Neutrophil (primary cell): ENCODE results near the gene SCNN1B.

Experiments
- H3K27ac ChIP-seq: fragments of 200-600 bp; sonication (generic); 2 replicates; pipeline ENCODE4 v1.5.1; 2016; ENCODE audit warnings: mild to moderate bottlenecking, moderate library complexity
- H3K27me3 ChIP-seq: fragments of 200-600 bp; sonication (generic); 2 replicates; pipeline ENCODE4 v1.6.0; 2016; ENCODE audit warnings: mild to moderate bottlenecking
- H3K36me3 ChIP-seq: fragments of 200-600 bp; sonication (generic); 2 replicates; pipeline ENCODE4 v1.5.1; 2017
- H3K4me1 ChIP-seq, 2 experiments: fragments of 200-600 bp in 1 of 2; sonication (generic) in 1 of 2; 1 replicate in 1 of 2; 2 replicates in 1 of 2; pipeline versions ENCODE4 v1.5.1 to v1.6.1; 2013 to 2016; ENCODE audit warnings: low read depth in 1 of 2, low read length in 1 of 2, mild to moderate bottlenecking in 1 of 2, moderate library complexity in 1 of 2; ENCODE audit not compliant: control insufficient read depth in 1 of 2, insufficient read depth in 1 of 2
- H3K4me3 ChIP-seq, 2 experiments: fragments of 200-600 bp in 1 of 2; sonication (generic) in 1 of 2; 1 replicate in 1 of 2; 2 replicates in 1 of 2; pipeline ENCODE4 v1.5.1; 2013 to 2016; ENCODE audit warnings: low read depth in 1 of 2, low read length in 1 of 2, mild to moderate bottlenecking in 1 of 2, moderate library complexity in 1 of 2
- H3K9me3 ChIP-seq: fragments of 200-600 bp; sonication (generic); 2 replicates; pipeline ENCODE4 v1.5.1; 2016
- TF ChIP-seq, protein P1 (sequence below): fragments of 200-600 bp; sonication (generic); IDR thresholded peaks from 2 replicates; pipeline ENCODE4 v1.5.1; 2016; ENCODE audit warnings: antibody characterized with exemption

Gene SCNN1B

GRCh38 chr16:23288726-23289512 is 13.2 kb upstream of the SCNN1B start:
- TF ChIP-seq, protein P1, sequence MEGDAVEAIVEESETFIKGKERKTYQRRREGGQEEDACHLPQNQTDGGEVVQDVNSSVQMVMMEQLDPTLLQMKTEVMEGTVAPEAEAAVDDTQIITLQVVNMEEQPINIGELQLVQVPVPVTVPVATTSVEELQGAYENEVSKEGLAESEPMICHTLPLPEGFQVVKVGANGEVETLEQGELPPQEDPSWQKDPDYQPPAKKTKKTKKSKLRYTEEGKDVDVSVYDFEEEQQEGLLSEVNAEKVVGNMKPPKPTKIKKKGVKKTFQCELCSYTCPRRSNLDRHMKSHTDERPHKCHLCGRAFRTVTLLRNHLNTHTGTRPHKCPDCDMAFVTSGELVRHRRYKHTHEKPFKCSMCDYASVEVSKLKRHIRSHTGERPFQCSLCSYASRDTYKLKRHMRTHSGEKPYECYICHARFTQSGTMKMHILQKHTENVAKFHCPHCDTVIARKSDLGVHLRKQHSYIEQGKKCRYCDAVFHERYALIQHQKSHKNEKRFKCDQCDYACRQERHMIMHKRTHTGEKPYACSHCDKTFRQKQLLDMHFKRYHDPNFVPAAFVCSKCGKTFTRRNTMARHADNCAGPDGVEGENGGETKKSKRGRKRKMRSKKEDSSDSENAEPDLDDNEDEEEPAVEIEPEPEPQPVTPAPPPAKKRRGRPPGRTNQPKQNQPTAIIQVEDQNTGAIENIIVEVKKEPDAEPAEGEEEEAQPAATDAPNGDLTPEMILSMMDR = no peak
- Histone ChIP-seq H3K9me3 (no peaks in the 10 kb centered on the region), H3K4me3 (no peak overlapping the region), H3K27ac (no peak overlapping the region), H3K36me3 (no peaks in the 10 kb centered on the region), H3K27me3 (no peaks in the 10 kb centered on the region), H3K4me1 (no peaks in the 10 kb centered on the region)

- no peaks in the 10 kb centered on the region for H3K4me1 ChIP-seq
- no peak overlapping the region for H3K27ac ChIP-seq
- no peaks in the 10 kb centered on the region for H3K9me3 ChIP-seq
- peaks cover 4% of the 10 kb centered on the region for H3K27me3 ChIP-seq
- no peak overlapping the region for H3K4me3 ChIP-seq
- TF ChIP-seq, protein P1 = no peak
- H3K36me3 ChIP-seq = no peaks in the 10 kb centered on the region
Measured at GRCh38 chr16:23290189-23291062, 11.7 kb upstream of the SCNN1B start.

DNA sequence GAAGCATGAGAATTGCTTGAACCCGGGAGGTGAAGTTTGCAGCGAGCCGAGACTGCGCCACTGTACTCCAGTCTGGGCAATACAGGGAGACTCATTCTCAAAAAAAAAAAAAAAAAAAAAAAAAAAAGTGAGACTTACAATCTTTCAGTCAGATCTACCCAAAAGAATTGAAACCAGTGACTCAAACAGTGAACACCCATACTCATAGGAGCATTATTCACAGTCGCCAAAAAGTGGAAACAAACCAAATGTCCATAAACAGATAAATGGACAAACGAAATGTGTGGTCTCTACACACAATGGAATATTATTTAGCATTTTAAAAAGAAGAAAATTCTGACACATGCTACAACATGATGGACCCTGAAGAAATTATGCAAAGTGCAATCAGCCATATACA is 9.1 kb upstream of the SCNN1B start:
- H3K9me3 ChIP-seq = no peaks in the 10 kb centered on the region
- no peak overlapping the region for H3K27ac ChIP-seq
- TF ChIP-seq, protein P1 = no peak
- no peaks in the 10 kb centered on the region for H3K4me1 ChIP-seq
- H3K4me3 ChIP-seq = no peak overlapping the region
- H3K27me3 ChIP-seq = peaks cover 23% of the 10 kb centered on the region
- H3K36me3 ChIP-seq = no peaks in the 10 kb centered on the region

GRCh38 chr16:23294260-23294659 is 7.8 kb upstream of the SCNN1B start:
- Histone ChIP-seq H3K27ac (no peak overlapping the region), H3K36me3 (no peaks in the 10 kb centered on the region), H3K9me3 (no peaks in the 10 kb centered on the region), H3K4me1 (no peaks in the 10 kb centered on the region), H3K4me3 (no peak overlapping the region), H3K27me3 (peaks cover 27% of the 10 kb centered on the region)
- TF ChIP-seq, protein P1 = no peak

DNA sequence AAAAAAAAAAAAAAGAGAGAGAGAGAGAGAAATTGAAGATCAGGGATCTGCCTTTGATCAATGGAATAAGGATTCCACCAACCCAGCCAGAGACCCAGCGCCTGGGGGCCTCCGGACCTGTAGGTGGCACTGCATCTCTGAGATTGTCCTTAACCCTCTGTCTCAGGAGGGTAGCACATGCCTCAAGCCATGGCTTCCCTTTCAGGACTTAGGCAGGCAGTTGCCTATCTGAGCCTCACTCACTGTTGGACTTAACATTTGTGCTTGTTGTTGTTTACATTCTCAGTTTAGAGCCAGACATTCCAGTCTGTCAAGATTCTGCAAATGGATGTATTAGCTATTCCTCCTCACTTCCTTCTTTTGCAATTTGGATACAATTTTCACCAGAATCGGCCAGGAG is 5.1 kb upstream of the SCNN1B start:
- peaks cover 46% of the 10 kb centered on the region for H3K27me3 ChIP-seq
- no peaks in the 10 kb centered on the region for H3K9me3 ChIP-seq
- H3K36me3 ChIP-seq = no peaks in the 10 kb centered on the region
- no peak overlapping the region for H3K4me3 ChIP-seq
- no peaks in the 10 kb centered on the region for H3K4me1 ChIP-seq
- TF ChIP-seq, protein P1 = no peak
- H3K27ac ChIP-seq = no peak overlapping the region
